HEK293 (cell line): ENCODE results near the gene IRF3.

Source experiments
- CTCF ChIA-PET: fragments of 350-600 bp; formaldehyde crosslinking; extraction: SDS; loops from one replicate; lab custom pipeline; 2021; ENCODE audit warnings: antibody characterized with exemption; lab: Yijun Ruan, JAX
- POLR2A ChIA-PET: fragments of 300-600 bp; formaldehyde crosslinking; extraction: SDS; loops from one replicate; lab custom pipeline; 2020; ENCODE audit warnings: antibody characterized with exemption, inconsistent platforms; lab: Yijun Ruan, JAX
- H3K27ac ChIP-seq: fragments of 200-500 bp; sonication (Bioruptor generic); 2 replicates; pipeline ENCODE4 v1.5.1; 2014; ENCODE audit warnings: low read depth, low read length, control low read depth, inconsistent platforms; ENCODE audit errors: extremely low read depth
- H3K36me3 ChIP-seq, 2 experiments: fragments of 200-500 bp in 1 of 2; sonication (Bioruptor generic) in 1 of 2; 1 replicate in 1 of 2; 2 replicates in 1 of 2; pipeline ENCODE4 v1.5.1; 2014 to 2017; ENCODE audit warnings: inconsistent platforms in 2 of 2, low read length in 2 of 2; ENCODE audit not compliant: control insufficient read depth in 2 of 2, insufficient read depth in 1 of 2
- H3K4me1 ChIP-seq: fragments of 200-500 bp; sonication (Bioruptor generic); 2 replicates; pipeline ENCODE4 v1.5.1; 2014; ENCODE audit warnings: mild to moderate bottlenecking, low read length, inconsistent platforms; ENCODE audit not compliant: control insufficient read depth, insufficient read depth
- H3K4me3 ChIP-seq: 2 replicates; pipeline ENCODE4 v1.5.1; 2011; ENCODE audit warnings: low read depth, mild to moderate bottlenecking, control low read depth, low read length, moderate library complexity
- H3K9me3 ChIP-seq: fragments of 200-500 bp; sonication (Bioruptor generic); 2 replicates; pipeline ENCODE4 v1.5.1; 2014; ENCODE audit warnings: low read depth, low read length, inconsistent platforms; ENCODE audit not compliant: control insufficient read depth, insufficient read depth
- ELK4 ChIP-seq: IDR thresholded peaks from 2 replicates; pipeline ENCODE4 v1.6.1; 2011; ENCODE audit warnings: mild to moderate bottlenecking, low read depth, low read length, borderline replicate concordance
- GLI4 ChIP-seq: fragments of 450-650 bp; formaldehyde crosslinking; IDR thresholded peaks from 2 replicates; pipeline ENCODE4 v1.5.1; 2016; ENCODE audit warnings: missing biosample characterization, missing genetic modification characterization
- KLF1 ChIP-seq: fragments of 450-650 bp; formaldehyde crosslinking; IDR thresholded peaks from 2 replicates; pipeline ENCODE4 v1.5.1; 2016; ENCODE audit warnings: missing biosample characterization, missing genetic modification characterization
- PRDM4 ChIP-seq: fragments of 450-650 bp; formaldehyde crosslinking; IDR thresholded peaks from 2 replicates; pipeline ENCODE4 v1.5.1; 2017; ENCODE audit warnings: missing biosample characterization, missing genetic modification characterization
- TRIM28 ChIP-seq: IDR thresholded peaks from 2 replicates; pipeline ENCODE4 v1.6.1; 2011; ENCODE audit warnings: low read length, control low read depth, borderline replicate concordance
- ZIC2 ChIP-seq: fragments of 450-650 bp; formaldehyde crosslinking; IDR thresholded peaks from 2 replicates; pipeline ENCODE4 v1.5.1; 2016; ENCODE audit warnings: missing biosample characterization, missing genetic modification characterization
- ZNF138 ChIP-seq: fragments of 450-650 bp; formaldehyde crosslinking; IDR thresholded peaks from 2 replicates; pipeline ENCODE4 v1.5.1; 2016; ENCODE audit warnings: missing biosample characterization, missing genetic modification characterization, borderline replicate concordance
- ZNF140 ChIP-seq: fragments of 450-650 bp; formaldehyde crosslinking; IDR thresholded peaks from 2 replicates; pipeline ENCODE4 v1.5.1; 2016; ENCODE audit warnings: missing biosample characterization, missing genetic modification characterization
- ZNF302 ChIP-seq: fragments of 450-650 bp; formaldehyde crosslinking; IDR thresholded peaks from 2 replicates; pipeline ENCODE4 v1.5.1; 2016; ENCODE audit warnings: missing biosample characterization, missing genetic modification characterization, low read depth
- ZNF37A ChIP-seq: fragments of 450-650 bp; IDR thresholded peaks from 2 replicates; pipeline ENCODE4 v1.5.1; 2018; ENCODE audit warnings: missing biosample characterization, missing genetic modification characterization
- ZNF391 ChIP-seq: fragments of 450-650 bp; formaldehyde crosslinking; IDR thresholded peaks from 2 replicates; pipeline ENCODE4 v1.5.1; 2016; ENCODE audit warnings: low read depth, missing biosample characterization, missing genetic modification characterization, borderline replicate concordance
- ZNF404 ChIP-seq: fragments of 450-650 bp; formaldehyde crosslinking; IDR thresholded peaks from 2 replicates; pipeline ENCODE4 v1.5.1; 2017; ENCODE audit warnings: missing biosample characterization, missing genetic modification characterization
- ZNF423 ChIP-seq: fragments of 450-650 bp; formaldehyde crosslinking; IDR thresholded peaks from 2 replicates; pipeline ENCODE4 v1.5.1; 2016; ENCODE audit warnings: missing biosample characterization, missing genetic modification characterization
- ZNF624 ChIP-seq: fragments of 450-650 bp; formaldehyde crosslinking; IDR thresholded peaks from 2 replicates; pipeline ENCODE4 v1.5.1; 2017; ENCODE audit warnings: missing biosample characterization, missing genetic modification characterization
- ZNF660 ChIP-seq: fragments of 450-650 bp; IDR thresholded peaks from 2 replicates; pipeline ENCODE4 v1.5.1; 2018; ENCODE audit warnings: missing biosample characterization, mild to moderate bottlenecking, missing genetic modification characterization
- ZNF692 ChIP-seq: fragments of 450-650 bp; formaldehyde crosslinking; IDR thresholded peaks from 2 replicates; pipeline ENCODE4 v1.5.1; 2016; ENCODE audit warnings: missing biosample characterization, missing genetic modification characterization
- ZNF747 ChIP-seq: fragments of 450-650 bp; formaldehyde crosslinking; IDR thresholded peaks from 2 replicates; pipeline ENCODE4 v1.5.1; 2016; ENCODE audit warnings: missing biosample characterization, missing genetic modification characterization
- ZNF837 ChIP-seq: fragments of 450-650 bp; formaldehyde crosslinking; IDR thresholded peaks from 2 replicates; pipeline ENCODE4 v1.5.1; 2016; ENCODE audit warnings: missing biosample characterization, missing genetic modification characterization
- TF ChIP-seq, protein P1 (sequence below): fragments of 450-650 bp; formaldehyde crosslinking; IDR thresholded peaks from 2 replicates; pipeline ENCODE4 v1.5.1; 2016; ENCODE audit warnings: missing biosample characterization, missing genetic modification characterization
- TF ChIP-seq, protein P2 (sequence below): fragments of 450-650 bp; formaldehyde crosslinking; IDR thresholded peaks from 2 replicates; pipeline ENCODE4 v1.5.1; 2016; ENCODE audit warnings: missing biosample characterization, missing genetic modification characterization, low read depth
- TF ChIP-seq, protein P3 (sequence below): fragments of 450-650 bp; formaldehyde crosslinking; IDR thresholded peaks from 2 replicates; pipeline ENCODE4 v1.5.1; 2016; ENCODE audit warnings: missing biosample characterization, missing genetic modification characterization

Gene IRF3

GRCh38 chr19:49687566-49688316, 22.1 kb upstream of the IRF3 start:
- H3K36me3 ChIP-seq, result peaks cover 24 to 59% of the 10 kb centered on the region in 2 experiments
- POLR2A ChIA-PET, result interaction anchor here (0.5 to 0.7 kb wide), 2 partner anchors 20 to 182 kb away, joined by 3 read pairs; no protein-coding TSS in a partner anchor
- H3K4me3 ChIP-seq, result no peak overlapping the region
- no peaks in the 10 kb centered on the region for H3K9me3 ChIP-seq
- H3K4me1 ChIP-seq, result peaks cover 8% of the 10 kb centered on the region
- CTCF ChIA-PET, result interaction anchor here (0.8 kb wide), 1 partner anchor 15 kb away, joined by 4 read pairs; no protein-coding TSS in a partner anchor
- H3K27ac ChIP-seq, result no peak overlapping the region
- TF ChIP-seq ZNF692, result no peak
- no peak for TF ChIP-seq ZIC2
- TF ChIP-seq, protein P1, sequence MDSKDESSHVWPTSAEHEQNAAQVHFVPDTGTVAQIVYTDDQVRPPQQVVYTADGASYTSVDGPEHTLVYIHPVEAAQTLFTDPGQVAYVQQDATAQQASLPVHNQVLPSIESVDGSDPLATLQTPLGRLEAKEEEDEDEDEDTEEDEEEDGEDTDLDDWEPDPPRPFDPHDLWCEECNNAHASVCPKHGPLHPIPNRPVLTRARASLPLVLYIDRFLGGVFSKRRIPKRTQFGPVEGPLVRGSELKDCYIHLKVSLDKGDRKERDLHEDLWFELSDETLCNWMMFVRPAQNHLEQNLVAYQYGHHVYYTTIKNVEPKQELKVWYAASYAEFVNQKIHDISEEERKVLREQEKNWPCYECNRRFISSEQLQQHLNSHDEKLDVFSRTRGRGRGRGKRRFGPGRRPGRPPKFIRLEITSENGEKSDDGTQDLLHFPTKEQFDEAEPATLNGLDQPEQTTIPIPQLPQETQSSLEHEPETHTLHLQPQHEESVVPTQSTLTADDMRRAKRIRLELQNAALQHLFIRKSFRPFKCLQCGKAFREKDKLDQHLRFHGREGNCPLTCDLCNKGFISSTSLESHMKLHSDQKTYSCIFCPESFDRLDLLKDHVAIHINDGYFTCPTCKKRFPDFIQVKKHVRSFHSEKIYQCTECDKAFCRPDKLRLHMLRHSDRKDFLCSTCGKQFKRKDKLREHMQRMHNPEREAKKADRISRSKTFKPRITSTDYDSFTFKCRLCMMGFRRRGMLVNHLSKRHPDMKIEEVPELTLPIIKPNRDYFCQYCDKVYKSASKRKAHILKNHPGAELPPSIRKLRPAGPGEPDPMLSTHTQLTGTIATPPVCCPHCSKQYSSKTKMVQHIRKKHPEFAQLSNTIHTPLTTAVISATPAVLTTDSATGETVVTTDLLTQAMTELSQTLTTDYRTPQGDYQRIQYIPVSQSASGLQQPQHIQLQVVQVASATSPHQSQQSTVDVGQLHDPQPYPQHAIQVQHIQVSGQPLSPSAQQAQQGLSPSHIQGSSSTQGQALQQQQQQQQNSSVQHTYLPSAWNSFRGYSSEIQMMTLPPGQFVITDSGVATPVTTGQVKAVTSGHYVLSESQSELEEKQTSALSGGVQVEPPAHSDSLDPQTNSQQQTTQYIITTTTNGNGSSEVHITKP (tag by site-specific recombination), result peak; percentile 39
- TF ChIP-seq, protein P2, sequence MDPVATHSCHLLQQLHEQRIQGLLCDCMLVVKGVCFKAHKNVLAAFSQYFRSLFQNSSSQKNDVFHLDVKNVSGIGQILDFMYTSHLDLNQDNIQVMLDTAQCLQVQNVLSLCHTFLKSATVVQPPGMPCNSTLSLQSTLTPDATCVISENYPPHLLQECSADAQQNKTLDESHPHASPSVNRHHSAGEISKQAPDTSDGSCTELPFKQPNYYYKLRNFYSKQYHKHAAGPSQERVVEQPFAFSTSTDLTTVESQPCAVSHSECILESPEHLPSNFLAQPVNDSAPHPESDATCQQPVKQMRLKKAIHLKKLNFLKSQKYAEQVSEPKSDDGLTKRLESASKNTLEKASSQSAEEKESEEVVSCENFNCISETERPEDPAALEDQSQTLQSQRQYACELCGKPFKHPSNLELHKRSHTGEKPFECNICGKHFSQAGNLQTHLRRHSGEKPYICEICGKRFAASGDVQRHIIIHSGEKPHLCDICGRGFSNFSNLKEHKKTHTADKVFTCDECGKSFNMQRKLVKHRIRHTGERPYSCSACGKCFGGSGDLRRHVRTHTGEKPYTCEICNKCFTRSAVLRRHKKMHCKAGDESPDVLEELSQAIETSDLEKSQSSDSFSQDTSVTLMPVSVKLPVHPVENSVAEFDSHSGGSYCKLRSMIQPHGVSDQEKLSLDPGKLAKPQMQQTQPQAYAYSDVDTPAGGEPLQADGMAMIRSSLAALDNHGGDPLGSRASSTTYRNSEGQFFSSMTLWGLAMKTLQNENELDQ, result no peak
- peak; percentile 93 for TF ChIP-seq PRDM4 (tag by site-specific recombination)
- no peak for TF ChIP-seq ZNF837 (tag by site-specific recombination)
- peak; percentile 18; the same call in 1 of the 2 replicates for TF ChIP-seq KLF1 (tag by site-specific recombination)
- TF ChIP-seq GLI4 (tag by site-specific recombination), result no peak
- TF ChIP-seq, protein P3, sequence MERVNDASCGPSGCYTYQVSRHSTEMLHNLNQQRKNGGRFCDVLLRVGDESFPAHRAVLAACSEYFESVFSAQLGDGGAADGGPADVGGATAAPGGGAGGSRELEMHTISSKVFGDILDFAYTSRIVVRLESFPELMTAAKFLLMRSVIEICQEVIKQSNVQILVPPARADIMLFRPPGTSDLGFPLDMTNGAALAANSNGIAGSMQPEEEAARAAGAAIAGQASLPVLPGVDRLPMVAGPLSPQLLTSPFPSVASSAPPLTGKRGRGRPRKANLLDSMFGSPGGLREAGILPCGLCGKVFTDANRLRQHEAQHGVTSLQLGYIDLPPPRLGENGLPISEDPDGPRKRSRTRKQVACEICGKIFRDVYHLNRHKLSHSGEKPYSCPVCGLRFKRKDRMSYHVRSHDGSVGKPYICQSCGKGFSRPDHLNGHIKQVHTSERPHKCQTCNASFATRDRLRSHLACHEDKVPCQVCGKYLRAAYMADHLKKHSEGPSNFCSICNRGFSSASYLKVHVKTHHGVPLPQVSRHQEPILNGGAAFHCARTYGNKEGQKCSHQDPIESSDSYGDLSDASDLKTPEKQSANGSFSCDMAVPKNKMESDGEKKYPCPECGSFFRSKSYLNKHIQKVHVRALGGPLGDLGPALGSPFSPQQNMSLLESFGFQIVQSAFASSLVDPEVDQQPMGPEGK (tag by site-specific recombination), result peak; percentile 54; the same call in 1 of the 2 replicates
- TF ChIP-seq ZNF140, result no peak

DNA sequence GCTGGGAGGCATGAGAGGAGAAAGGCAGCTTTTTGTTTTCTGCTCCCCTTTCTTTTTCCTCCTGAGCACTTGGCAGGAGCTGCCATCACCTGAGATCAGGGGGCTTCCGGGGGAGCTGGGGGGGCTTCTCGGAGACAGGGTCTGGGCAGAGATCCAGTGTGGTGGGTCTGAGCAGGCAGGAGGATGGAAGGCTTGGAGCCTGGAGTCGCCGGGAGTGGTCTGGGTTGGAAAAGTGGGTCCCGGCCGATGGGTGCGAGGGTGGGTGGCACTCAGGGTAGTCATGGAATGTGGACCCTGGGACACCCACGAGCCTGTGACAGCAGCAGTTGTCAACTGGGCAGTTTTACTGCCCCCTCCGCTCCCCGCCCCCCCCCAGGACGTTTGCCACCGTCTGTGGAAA, 21.5 kb upstream of the IRF3 start:
- ChIA-PET POLR2A (interaction anchor here (0.5 kb wide), 1 partner anchor 19 kb away, joined by 3 read pairs; no protein-coding TSS in a partner anchor), CTCF (no interaction called here)
- Histone ChIP-seq H3K36me3 (peaks cover 29 to 65% of the 10 kb centered on the region in 2 experiments), H3K27ac (no peak overlapping the region), H3K4me3 (no peak overlapping the region), H3K4me1 (peaks cover 8% of the 10 kb centered on the region), H3K9me3 (no peaks in the 10 kb centered on the region)
- TF ChIP-seq ZNF404 (no peak), ZNF391 (tag by site-specific recombination) (no peak), ZNF660 (tag by site-specific recombination) (no peak), ZNF138 (no peak), ZNF423 (tag by site-specific recombination) (no peak), ZNF747 (no peak), ELK4 (no peak), ZNF624 (no peak), ZNF37A (no peak), TRIM28 (no peak), ZNF302 (tag by site-specific recombination) (no peak)
